H9 (cell line): Measurements from ENCODE around the gene TNC. TPM values are rescaled to one million over a fixed set of nuclear protein-coding genes. Genes with fewer than 3 reads are reported as not detected.

Experiments used
- DNase-seq: peaks from one replicate; pipeline ENCODE4 v3.0.0-alpha.2; 2017
- H2AFZ ChIP-seq: one replicate; pipeline ENCODE4 v1.6.1; 2013; ENCODE audit warnings: mild to moderate bottlenecking, low read length, control low read depth, moderate library complexity
- H2AK5ac ChIP-seq: 2 replicates; pipeline ENCODE4 v1.6.1; 2013; ENCODE audit warnings: low read length, control low read depth, mixed read lengths; ENCODE audit not compliant: insufficient read length
- H2BK120ac ChIP-seq: one replicate; pipeline ENCODE4 v1.6.1; 2013; ENCODE audit warnings: low read depth, mild to moderate bottlenecking, low read length, control low read depth, inconsistent platforms; ENCODE audit not compliant: poor library complexity, severe bottlenecking
- H2BK12ac ChIP-seq: 2 replicates; pipeline ENCODE4 v1.6.1; 2013; ENCODE audit warnings: low read length, control low read depth, mixed read lengths, low read depth; ENCODE audit not compliant: insufficient read length
- H2BK15ac ChIP-seq: 2 replicates; pipeline ENCODE4 v1.6.1; 2013; ENCODE audit warnings: low read depth, low read length, control low read depth
- H2BK20ac ChIP-seq: one replicate; pipeline ENCODE4 v1.6.1; 2013; ENCODE audit warnings: low read depth, mild to moderate bottlenecking, low read length, control low read depth, inconsistent platforms; ENCODE audit not compliant: poor library complexity, severe bottlenecking
- H2BK5ac ChIP-seq: 2 replicates; pipeline ENCODE4 v1.6.1; 2013; ENCODE audit warnings: low read length, control low read depth, mixed read lengths; ENCODE audit not compliant: insufficient read length
- H3K14ac ChIP-seq: 2 replicates; pipeline ENCODE4 v1.6.1; 2013; ENCODE audit warnings: low read length, control low read depth; ENCODE audit not compliant: insufficient read depth
- H3K18ac ChIP-seq: 2 replicates; pipeline ENCODE4 v1.6.1; 2013; ENCODE audit warnings: low read depth, mild to moderate bottlenecking, mixed read lengths, low read length, control low read depth; ENCODE audit not compliant: insufficient read length
- H3K23ac ChIP-seq: 2 replicates; pipeline ENCODE4 v1.6.1; 2013; ENCODE audit warnings: low read length, control low read depth, mixed read lengths, low read depth; ENCODE audit not compliant: insufficient read length
- H3K23me2 ChIP-seq: 2 replicates; pipeline ENCODE4 v1.6.1; 2013; ENCODE audit warnings: low read depth, mild to moderate bottlenecking, mixed read lengths, low read length, control low read depth; ENCODE audit not compliant: insufficient read length, poor library complexity, severe bottlenecking
- H3K27ac ChIP-seq: 2 replicates; pipeline ENCODE4 v1.5.1; 2013; ENCODE audit warnings: low read length, control low read depth, mixed read lengths, low read depth; ENCODE audit not compliant: insufficient read length
- H3K27me3 ChIP-seq: 2 replicates; pipeline ENCODE4 v1.6.1; 2013; ENCODE audit warnings: low read length, control low read depth, inconsistent platforms; ENCODE audit not compliant: insufficient read depth
- H3K4ac ChIP-seq: 2 replicates; pipeline ENCODE4 v1.6.1; 2013; ENCODE audit warnings: low read depth, mild to moderate bottlenecking, control low read depth, inconsistent platforms, low read length, moderate library complexity
- H3K4me1 ChIP-seq: 2 replicates; pipeline ENCODE4 v1.6.1; 2013; ENCODE audit warnings: low read length, control low read depth, inconsistent platforms; ENCODE audit not compliant: insufficient read depth
- H3K4me2 ChIP-seq: 2 replicates; pipeline ENCODE4 v1.6.1; 2013; ENCODE audit warnings: low read length, control low read depth, mixed read lengths; ENCODE audit not compliant: insufficient read length, insufficient read depth
- H3K56ac ChIP-seq: 2 replicates; pipeline ENCODE4 v1.6.1; 2013; ENCODE audit warnings: low read depth, mild to moderate bottlenecking, mixed read lengths, low read length, control low read depth; ENCODE audit not compliant: insufficient read length
- H3K79me1 ChIP-seq: 2 replicates; pipeline ENCODE4 v1.6.1; 2013; ENCODE audit warnings: low read depth, mild to moderate bottlenecking, moderate library complexity, low read length, control low read depth, inconsistent platforms; ENCODE audit not compliant: insufficient read depth, poor library complexity, severe bottlenecking
- H3K79me2 ChIP-seq: 2 replicates; pipeline ENCODE4 v1.6.1; 2013; ENCODE audit warnings: low read length, control low read depth, inconsistent platforms; ENCODE audit not compliant: insufficient read depth
- H3K9ac ChIP-seq: 2 replicates; pipeline ENCODE4 v1.6.1; 2013; ENCODE audit warnings: low read length, control low read depth, mixed read lengths; ENCODE audit not compliant: insufficient read length; ENCODE audit errors: extremely low read depth
- H3K9me3 ChIP-seq: one replicate; pipeline ENCODE4 v1.6.1; 2013; ENCODE audit warnings: low read depth, low read length, inconsistent platforms; ENCODE audit not compliant: control insufficient read depth
- H3T11ph ChIP-seq: one replicate; pipeline ENCODE4 v1.6.1; 2013; ENCODE audit warnings: mild to moderate bottlenecking, low read length, control low read depth, inconsistent platforms
- H4K20me1 ChIP-seq: one replicate; pipeline ENCODE4 v1.6.1; 2013; ENCODE audit not compliant: control insufficient read depth, insufficient read length, insufficient read depth
- H4K5ac ChIP-seq: 2 replicates; pipeline ENCODE4 v1.6.1; 2013; ENCODE audit warnings: low read depth, mild to moderate bottlenecking, mixed read lengths, low read length, control low read depth; ENCODE audit not compliant: insufficient read length
- H4K8ac ChIP-seq: replicated peaks from 2 replicates; pipeline ENCODE4 v1.6.1; 2013; ENCODE audit warnings: low read length, control low read depth, mixed read lengths, low read depth; ENCODE audit not compliant: insufficient read length
- H4K91ac ChIP-seq: 2 replicates; pipeline ENCODE4 v1.6.1; 2013; ENCODE audit warnings: low read depth, mild to moderate bottlenecking, moderate library complexity, mixed read lengths, low read length, control low read depth; ENCODE audit not compliant: insufficient read length
- H3K27ac Mint-ChIP-seq, 3 experiments: 2 replicates in 2 of 3; 3 replicates in 1 of 3; pipeline ENCODE4 v1.8.0; 2020 to 2021; ENCODE audit warnings: mixed read lengths in 3 of 3, mild to moderate bottlenecking in 1 of 3, moderate library complexity in 1 of 3
- H3K27me3 Mint-ChIP-seq: 2 replicates; pipeline ENCODE4 v1.8.0; 2021; ENCODE audit warnings: low read depth, mild to moderate bottlenecking, moderate library complexity, mixed read lengths
- H3K36me3 Mint-ChIP-seq, 3 experiments: 2 replicates in 2 of 3; 3 replicates in 1 of 3; pipeline ENCODE4 v1.8.0; 2020 to 2021; ENCODE audit warnings: low read depth in 3 of 3, mixed read lengths in 3 of 3; ENCODE audit not compliant: insufficient read depth in 1 of 3
- H3K4me1 Mint-ChIP-seq, 2 experiments: 2 replicates each; pipeline ENCODE4 v1.8.0; 2020; ENCODE audit warnings: mixed read lengths in 2 of 2
- H3K4me3 Mint-ChIP-seq, 2 experiments: 2 replicates in 1 of 2; 3 replicates in 1 of 2; pipeline ENCODE4 v1.8.0; 2020 to 2021; ENCODE audit warnings: mild to moderate bottlenecking in 2 of 2, mixed read lengths in 2 of 2, moderate library complexity in 1 of 2
- H3K9me3 Mint-ChIP-seq, 2 experiments: 2 replicates in 1 of 2; 3 replicates in 1 of 2; pipeline ENCODE4 v1.8.0; 2020; ENCODE audit warnings: mild to moderate bottlenecking in 2 of 2, mixed read lengths in 2 of 2, moderate library complexity in 1 of 2
- CTCF ChIP-seq: fragments of 200-600 bp; sonication (generic); conservative IDR thresholded peaks from 3 replicates; pipeline ENCODE4 v1.8.0; 2021; ENCODE audit warnings: antibody characterized with exemption, mild to moderate bottlenecking
- WGBS: extraction: QIAGEN DNeasy Blood & Tissue Kit; methylation state at CpG from one replicate; pipeline ENCODE4 v1.1.7; 2013; ENCODE audit warnings: missing lambda C conversion rate, low lambda C conversion rate, mixed read lengths; ENCODE audit not compliant: insufficient read length; ENCODE audit errors: extremely low coverage; 5-methylcytosine and 5-hydroxymethylcytosine counted together
- total RNA-seq: library from RNA; stranded (reverse); gene quantifications from 2 replicates; pipeline ENCODE4 v1.2.1, GENCODE V29; 2021

Gene TNC
- total RNA-seq, 1 experiment from 2014 or later, result 0.63 TPM

GRCh38 chr9:115058175-115058574 is 59.8 kb downstream of the TNC start:
- no peak overlapping the region for H3K4me3 Mint-ChIP-seq
- WGBS, result no CpG with 5 or more reads among the region's 2 CpGs
- Histone ChIP-seq H3K23ac (no peak overlapping the region), H3K79me1 (no peaks in the 10 kb centered on the region), H2BK15ac (no peak overlapping the region), H2BK120ac (no peak overlapping the region), H4K8ac (no peak overlapping the region), H2BK20ac (no peak overlapping the region), H4K5ac (no peak overlapping the region), H4K20me1 (no peaks in the 10 kb centered on the region), H3T11ph (no peak overlapping the region), H3K4me2 (no peak overlapping the region), H3K9ac (no peak overlapping the region), H2BK12ac (no peak overlapping the region), H3K27me3 (no peaks in the 10 kb centered on the region), H2BK5ac (no peak overlapping the region), H3K18ac (no peak overlapping the region), H3K56ac (no peak overlapping the region), H2AFZ (no peak overlapping the region), H2AK5ac (no peak overlapping the region), H4K91ac (no peak overlapping the region), H3K79me2 (no peaks in the 10 kb centered on the region), H3K23me2 (no peaks in the 10 kb centered on the region), H3K9me3 (no peaks in the 10 kb centered on the region), H3K27ac (no peak overlapping the region), H3K4me1 (no peaks in the 10 kb centered on the region), H3K4ac (no peak overlapping the region), H3K14ac (no peak overlapping the region)
- H3K9me3 Mint-ChIP-seq, result no peaks in the 10 kb centered on the region
- H3K27me3 Mint-ChIP-seq, result peaks cover 16% of the 10 kb centered on the region
- peaks cover 0 to 2% of the 10 kb centered on the region in 2 experiments; a peak in 1 of 4 replicates for H3K4me1 Mint-ChIP-seq
- no peaks in the 10 kb centered on the region for H3K36me3 Mint-ChIP-seq
- no peak for DNase-seq
- TF ChIP-seq CTCF, result no peak
- H3K27ac Mint-ChIP-seq, result no peak overlapping the region
